WERI-Rb-1 (cell line): ENCODE data around the gene FN3K.
A peak's percentile ranks its signal among the peaks of the same experiment; 100 is the strongest.

Source experiments
- DNase-seq: peaks from one replicate; pipeline ENCODE4 v3.0.0-alpha.2; 2020
- H3K27ac ChIP-seq: fragments of 250-450 bp; sonication (Bioruptor Pico); 2 replicates; pipeline ENCODE4 v1.5.1; 2020; ENCODE audit warnings: mild to moderate bottlenecking, moderate library complexity
- H3K27me3 ChIP-seq: fragments of 250-450 bp; sonication (Bioruptor Pico); 2 replicates; pipeline ENCODE4 v1.5.1; 2021; ENCODE audit warnings: mild to moderate bottlenecking, low read depth, moderate library complexity; ENCODE audit not compliant: insufficient read depth, severe bottlenecking
- H3K36me3 ChIP-seq: fragments of 250-450 bp; sonication (Bioruptor Pico); 2 replicates; pipeline ENCODE4 v1.5.1; 2020; ENCODE audit warnings: mild to moderate bottlenecking, moderate library complexity
- H3K4me3 ChIP-seq: 2 replicates; pipeline ENCODE4 v1.5.1; 2011; ENCODE audit warnings: low read depth, mild to moderate bottlenecking, control low read depth, low read length
- H3K9me3 ChIP-seq: fragments of 250-450 bp; sonication (Bioruptor Pico); 2 replicates; pipeline ENCODE4 v1.5.1; 2021; ENCODE audit warnings: mild to moderate bottlenecking, moderate library complexity; ENCODE audit not compliant: severe bottlenecking
- CTCF ChIP-seq: IDR thresholded peaks from 2 replicates; pipeline ENCODE4 v1.5.1; 2011; ENCODE audit warnings: low read depth, mild to moderate bottlenecking, control low read depth, inconsistent platforms, low read length

The FN3K gene

GRCh38 chr17:82716203-82717010 is 19.0 kb upstream of the FN3K start, which contains the start of gene FN3KRP:
FN3KRP (plus strand) TSS chr17:82716706; CDS start chr17:82716756, 50 bp downstream.
- Histone ChIP-seq H3K27ac (peak within 1 kb of the TSS; percentile 86), H3K36me3 (peaks cover 39% of the 10 kb centered on the region), H3K9me3 (no peaks in the 10 kb centered on the region), H3K4me3 (peak within 1 kb of the TSS; percentile 80), H3K27me3 (no peaks in the 10 kb centered on the region)
- DNase-seq = peak; percentile 99
- no peak for TF ChIP-seq CTCF

DNA sequence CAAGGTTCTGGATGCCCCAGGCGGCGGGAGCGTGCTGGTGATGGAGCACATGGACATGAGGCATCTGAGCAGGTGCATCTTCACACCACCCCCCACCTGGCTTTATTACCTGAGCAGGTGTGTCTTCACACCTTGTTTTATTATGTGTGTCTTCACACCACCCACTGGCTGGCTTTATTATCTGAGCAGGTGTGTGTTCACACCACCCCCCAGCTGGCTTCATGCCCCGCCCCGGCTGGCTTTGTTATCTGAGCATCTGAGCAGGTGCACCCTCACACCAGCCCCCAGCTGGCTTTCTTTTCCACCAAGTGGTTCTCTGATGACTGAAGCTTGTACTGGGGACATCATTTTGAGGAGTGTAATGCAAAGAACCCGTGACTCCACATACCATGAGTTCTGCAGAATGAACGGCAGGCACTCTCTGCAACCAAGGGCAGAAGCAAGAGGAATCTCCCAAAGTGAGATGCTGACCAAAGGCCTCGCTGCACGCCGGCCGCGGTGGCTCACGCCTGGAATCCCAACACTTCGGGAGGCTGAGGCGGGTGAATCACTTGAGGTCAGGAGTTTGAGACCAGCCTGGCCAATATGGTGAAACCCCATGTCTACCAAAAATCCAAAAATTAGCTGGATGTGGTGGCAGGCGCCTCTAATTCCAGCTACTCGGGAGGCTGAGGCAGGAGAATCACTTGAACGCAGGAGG is 16.3 kb upstream of the FN3K start:
- H3K27me3 ChIP-seq = no peaks in the 10 kb centered on the region
- no peak overlapping the region for H3K4me3 ChIP-seq
- peaks cover 64% of the 10 kb centered on the region for H3K36me3 ChIP-seq
- no peaks in the 10 kb centered on the region for H3K9me3 ChIP-seq
- TF ChIP-seq CTCF = no peak
- no peak overlapping the region for H3K27ac ChIP-seq
- DNase-seq = no peak

DNA sequence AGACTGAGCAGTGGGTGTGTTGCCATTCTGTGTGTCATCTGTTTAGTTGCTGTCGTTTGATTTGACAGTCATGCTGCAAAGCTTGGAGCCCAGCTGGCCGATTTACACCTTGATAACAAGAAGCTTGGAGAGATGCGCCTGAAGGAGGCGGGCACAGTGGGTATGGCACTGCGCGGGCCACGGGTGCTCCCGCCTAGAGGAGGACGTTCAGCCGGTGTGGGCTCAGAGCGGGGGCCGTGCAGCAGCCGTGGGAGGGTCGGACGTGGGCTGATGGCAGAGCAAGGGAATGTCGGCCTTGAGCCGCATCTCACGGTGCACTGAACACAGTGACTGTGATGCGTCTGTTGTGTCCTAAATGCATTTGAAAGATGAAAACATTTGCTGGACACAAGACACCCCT is 15.2 kb upstream of the FN3K start:
- Histone ChIP-seq H3K27me3 (no peaks in the 10 kb centered on the region), H3K27ac (no peak overlapping the region), H3K9me3 (no peaks in the 10 kb centered on the region), H3K4me3 (no peak overlapping the region), H3K36me3 (peaks cover 69% of the 10 kb centered on the region)
- no peak for TF ChIP-seq CTCF
- DNase-seq = no peak

GRCh38 chr17:82722341-82723013 is 12.9 kb upstream of the FN3K start:
- peaks cover 86% of the 10 kb centered on the region for H3K36me3 ChIP-seq
- TF ChIP-seq CTCF = no peak
- no peak overlapping the region for H3K4me3 ChIP-seq
- DNase-seq = no peak
- H3K9me3 ChIP-seq = no peaks in the 10 kb centered on the region
- no peak overlapping the region for H3K27ac ChIP-seq
- no peaks in the 10 kb centered on the region for H3K27me3 ChIP-seq

DNA sequence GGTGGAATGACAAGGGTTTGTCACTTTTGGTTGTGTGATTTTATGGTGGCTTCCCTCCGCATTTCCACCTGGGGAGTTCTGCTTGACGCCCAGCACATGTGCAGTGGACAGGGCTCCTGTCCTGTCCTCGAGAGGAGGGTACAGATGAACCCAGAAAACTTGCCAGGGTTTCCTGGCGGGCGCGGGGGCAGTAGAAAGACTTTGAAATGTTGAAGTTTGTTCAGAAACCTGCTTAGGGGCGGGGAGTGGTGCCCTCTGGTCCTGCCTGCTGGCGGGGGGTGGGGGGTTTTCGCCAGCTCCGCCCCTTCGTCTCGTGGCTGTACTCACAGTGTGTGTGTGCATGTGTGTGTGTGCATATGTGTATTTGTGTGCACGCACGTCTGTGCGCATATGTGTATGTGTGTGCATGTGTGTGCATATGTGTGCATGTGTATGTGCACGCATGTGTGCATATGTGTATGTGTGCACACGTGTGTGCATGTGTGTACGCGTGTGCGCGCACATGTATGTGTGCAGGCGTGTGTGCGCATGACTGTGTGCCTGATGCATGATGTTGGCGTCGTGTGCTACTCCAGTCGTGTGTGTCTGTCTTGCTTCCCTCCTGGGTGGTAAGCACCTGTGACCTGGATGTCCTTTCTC is 12.1 kb upstream of the FN3K start:
- no peak for DNase-seq
- no peak overlapping the region for H3K4me3 ChIP-seq
- H3K27ac ChIP-seq = no peak overlapping the region
- H3K27me3 ChIP-seq = no peaks in the 10 kb centered on the region
- TF ChIP-seq CTCF = no peak
- H3K36me3 ChIP-seq = peaks cover 88% of the 10 kb centered on the region
- no peaks in the 10 kb centered on the region for H3K9me3 ChIP-seq
